Measurements from ENCODE around the gene SSH2.

DNA sequence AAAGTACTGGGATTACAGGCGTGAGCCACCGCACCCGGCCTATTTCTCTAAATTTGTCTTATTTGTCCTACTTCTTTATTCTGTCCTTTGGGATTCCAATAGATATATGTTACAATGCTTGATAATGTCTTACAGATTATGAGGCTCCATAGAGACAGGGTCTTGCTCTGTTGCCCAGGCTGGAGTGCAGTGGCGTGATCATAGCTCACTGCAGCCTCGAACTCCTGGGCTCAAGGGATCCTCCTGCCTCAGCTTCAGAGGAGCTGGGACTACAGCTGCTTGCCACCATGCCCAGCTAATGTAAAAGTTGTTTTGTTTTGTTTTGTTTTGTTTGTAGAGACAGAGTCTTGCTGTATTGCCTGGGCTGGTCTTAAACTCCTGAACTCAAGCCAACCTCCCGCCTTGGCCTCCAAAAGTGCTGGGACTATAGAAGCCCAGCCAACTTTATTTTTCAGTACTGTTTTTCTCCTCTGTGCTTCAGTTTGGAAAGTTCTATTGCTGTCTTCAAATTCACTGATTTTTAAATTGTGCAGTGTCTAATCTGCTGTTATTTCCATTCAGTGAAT, 326.8 kb downstream of the SSH2 start:
- TF ChIP-seq, protein P1, sequence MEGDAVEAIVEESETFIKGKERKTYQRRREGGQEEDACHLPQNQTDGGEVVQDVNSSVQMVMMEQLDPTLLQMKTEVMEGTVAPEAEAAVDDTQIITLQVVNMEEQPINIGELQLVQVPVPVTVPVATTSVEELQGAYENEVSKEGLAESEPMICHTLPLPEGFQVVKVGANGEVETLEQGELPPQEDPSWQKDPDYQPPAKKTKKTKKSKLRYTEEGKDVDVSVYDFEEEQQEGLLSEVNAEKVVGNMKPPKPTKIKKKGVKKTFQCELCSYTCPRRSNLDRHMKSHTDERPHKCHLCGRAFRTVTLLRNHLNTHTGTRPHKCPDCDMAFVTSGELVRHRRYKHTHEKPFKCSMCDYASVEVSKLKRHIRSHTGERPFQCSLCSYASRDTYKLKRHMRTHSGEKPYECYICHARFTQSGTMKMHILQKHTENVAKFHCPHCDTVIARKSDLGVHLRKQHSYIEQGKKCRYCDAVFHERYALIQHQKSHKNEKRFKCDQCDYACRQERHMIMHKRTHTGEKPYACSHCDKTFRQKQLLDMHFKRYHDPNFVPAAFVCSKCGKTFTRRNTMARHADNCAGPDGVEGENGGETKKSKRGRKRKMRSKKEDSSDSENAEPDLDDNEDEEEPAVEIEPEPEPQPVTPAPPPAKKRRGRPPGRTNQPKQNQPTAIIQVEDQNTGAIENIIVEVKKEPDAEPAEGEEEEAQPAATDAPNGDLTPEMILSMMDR (IDR thresholded peaks at IDR 0.05; ENCODE audit: insufficient read depth, low read length, poor library complexity, severe bottlenecking) = no peak
- TF ChIP-seq EZH2phosphoT487 (conservative IDR thresholded peaks at IDR 0.05; ENCODE audit: low read length) = no peak

Data from SU-DHL-6 (cell line).